Measurements from ENCODE around the gene CASP7. TPM values are rescaled to one million over a fixed set of nuclear protein-coding genes. Genes with fewer than 3 reads are reported as not detected.
A peak's percentile ranks its signal among the peaks of the same experiment; 100 is the strongest.

The CASP7 gene
- total RNA-seq, 1 donor from 2014 or later, result 16.5 TPM

- TF ChIP-seq CTCF (conservative IDR thresholded peaks at IDR 0.05; ENCODE audit: low read depth, low read length), result no peak
- DNase-seq (ENCODE audit: low read depth), result no peak
- no peak overlapping the region for H3K4me3 ChIP-seq (ENCODE audit: low read depth, low read length)
Observed at GRCh38 chr10:113644185-113645120, 35.3 kb upstream of the CASP7 start.

DNA sequence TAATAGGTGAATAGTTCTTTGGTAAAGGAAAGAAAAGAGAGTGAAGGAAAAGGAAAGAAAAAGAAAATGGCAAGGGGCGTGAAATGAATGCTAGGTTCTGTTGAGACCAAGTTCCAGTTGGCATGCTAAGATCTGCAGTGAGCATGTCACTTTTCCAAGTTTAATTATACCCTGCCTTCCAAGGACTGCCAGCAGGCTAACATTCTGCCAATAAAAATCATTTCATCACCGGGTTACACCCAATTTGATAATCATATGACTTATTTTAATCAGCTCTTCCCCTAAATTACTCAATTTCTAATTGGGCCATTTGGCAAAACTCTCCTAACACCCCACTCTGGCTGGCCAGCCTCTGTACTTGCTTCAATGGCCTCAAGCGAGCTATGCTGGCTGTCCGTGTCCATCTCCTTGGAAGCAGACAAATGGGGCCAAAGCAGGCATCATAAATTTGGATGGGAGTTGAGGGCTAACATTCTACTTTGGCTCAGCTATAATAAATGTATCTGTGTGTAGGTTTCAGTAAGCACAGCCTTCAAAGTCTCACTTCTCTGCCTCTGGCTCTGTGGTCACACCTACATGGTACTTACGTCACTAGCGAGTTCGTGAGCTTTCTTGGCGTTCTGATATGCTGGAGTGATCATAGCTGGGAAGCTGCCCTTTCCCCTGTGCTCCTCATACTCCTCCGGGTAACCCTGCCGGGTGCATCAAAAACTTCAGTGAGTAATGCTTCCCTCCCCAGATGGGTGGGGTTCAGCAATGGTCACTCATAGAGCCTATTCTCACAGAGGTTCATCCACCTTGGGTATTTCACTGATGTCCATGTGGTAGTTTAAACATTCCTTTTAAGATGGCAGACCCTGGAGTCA is 33.1 kb upstream of the CASP7 start:
- no peak for DNase-seq (ENCODE audit: low read depth)
- H3K4me3 ChIP-seq (ENCODE audit: low read depth, low read length), result no peak overlapping the region
- no peak for TF ChIP-seq CTCF (conservative IDR thresholded peaks at IDR 0.05; ENCODE audit: low read depth, low read length)

- H3K4me3 ChIP-seq (ENCODE audit: low read depth, low read length), result no peak overlapping the region
- DNase-seq (ENCODE audit: low read depth), result no peak
- no peak for TF ChIP-seq CTCF (conservative IDR thresholded peaks at IDR 0.05; ENCODE audit: low read depth, low read length)
Observed at GRCh38 chr10:113647812-113648211, 31.9 kb upstream of the CASP7 start.

GRCh38 chr10:113648478-113648877 is 31.2 kb upstream of the CASP7 start:
- no peak overlapping the region for H3K4me3 ChIP-seq (ENCODE audit: low read depth, low read length)
- peak; percentile 37 for DNase-seq (ENCODE audit: low read depth)
- no peak for TF ChIP-seq CTCF (conservative IDR thresholded peaks at IDR 0.05; ENCODE audit: low read depth, low read length)

GRCh38 chr10:113650172-113650571 is 29.5 kb upstream of the CASP7 start:
- no peak for TF ChIP-seq CTCF (conservative IDR thresholded peaks at IDR 0.05; ENCODE audit: low read depth, low read length)
- no peak overlapping the region for H3K4me3 ChIP-seq (ENCODE audit: low read depth, low read length)
- no peak for DNase-seq (ENCODE audit: low read depth)

DNA sequence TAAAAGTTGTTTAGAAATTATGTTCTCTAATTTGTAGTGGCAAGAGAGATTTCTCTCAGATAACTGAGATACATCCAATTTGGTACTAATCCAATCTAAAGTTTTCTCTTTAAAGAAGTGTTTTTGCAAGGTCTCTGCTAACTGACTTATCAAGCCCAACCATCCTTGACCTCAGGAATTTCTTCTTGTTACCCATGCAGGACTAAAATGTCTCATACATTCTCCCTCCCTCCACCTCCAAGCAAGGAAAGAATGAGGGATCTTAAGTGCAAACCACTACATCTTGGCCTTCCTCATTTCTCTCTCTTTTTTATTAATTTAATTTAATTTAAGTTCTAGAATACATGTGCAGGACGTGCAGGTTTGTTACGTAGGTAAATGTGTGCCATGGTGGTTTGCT is 28.7 kb upstream of the CASP7 start:
- peak; percentile 42 for DNase-seq (ENCODE audit: low read depth)
- TF ChIP-seq CTCF (conservative IDR thresholded peaks at IDR 0.05; ENCODE audit: low read depth, low read length), result no peak
- H3K4me3 ChIP-seq (ENCODE audit: low read depth, low read length), result no peak overlapping the region

Data from epithelial cell of proximal tubule (primary cell).